Type B pancreatic cell (in vitro differentiated cells): ENCODE data around the gene ITPRID1. TPM values are rescaled to one million over a fixed set of nuclear protein-coding genes. Genes with fewer than 3 reads are reported as not detected.

ENCODE experiments used
- DNase-seq: peaks from one replicate; pipeline ENCODE4 v3.0.0; 2021; ENCODE audit warnings: mixed read lengths; ENCODE audit not compliant: unreplicated experiment; ENCODE audit errors: extremely low spot score
- H3K27ac Mint-ChIP-seq: 2 replicates; pipeline ENCODE4 v1.8.0; 2021; ENCODE audit warnings: mild to moderate bottlenecking, mixed read lengths
- H3K27me3 Mint-ChIP-seq: 2 replicates; pipeline ENCODE4 v1.8.0; 2021; ENCODE audit warnings: mixed read lengths
- H3K36me3 Mint-ChIP-seq: 2 replicates; pipeline ENCODE4 v1.8.0; 2021; ENCODE audit warnings: mixed read lengths
- H3K4me1 Mint-ChIP-seq: one replicate; pipeline ENCODE4 v1.8.0; 2021; ENCODE audit warnings: mixed read lengths; ENCODE audit not compliant: unreplicated experiment
- H3K4me3 Mint-ChIP-seq: 2 replicates; pipeline ENCODE4 v1.8.0; 2021; ENCODE audit warnings: mild to moderate bottlenecking, mixed read lengths
- H3K9me3 Mint-ChIP-seq: 2 replicates; pipeline ENCODE4 v1.8.0; 2021; ENCODE audit warnings: mixed read lengths
- CTCF ChIP-seq: fragments of 200-600 bp; sonication (generic); conservative IDR thresholded peaks from 2 replicates; pipeline ENCODE4 v1.5.0; 2021; ENCODE audit warnings: antibody characterized with exemption, mild to moderate bottlenecking
- total RNA-seq: library from RNA; stranded (reverse); gene quantifications from 2 replicates; pipeline ENCODE4 v1.2.1, GENCODE V29; 2021; ENCODE audit warnings: low replicate concordance

Gene ITPRID1
- total RNA-seq, 1 donor from 2014 or later = 0.14 TPM

- Mint-ChIP-seq H3K9me3 (no peaks in the 10 kb centered on the region), H3K4me3 (no peak overlapping the region), H3K27me3 (peaks cover 21% of the 10 kb centered on the region), H3K27ac (no peak overlapping the region), H3K4me1 (peaks cover 4% of the 10 kb centered on the region), H3K36me3 (no peaks in the 10 kb centered on the region)
- no peak for TF ChIP-seq CTCF
- no peak for DNase-seq
Measured at GRCh38 chr7:31562002-31562401, 48.1 kb downstream of the ITPRID1 start.

- H3K4me1 Mint-ChIP-seq = peaks cover 4% of the 10 kb centered on the region
- no peaks in the 10 kb centered on the region for H3K9me3 Mint-ChIP-seq
Measured at GRCh38 chr7:31563522-31563921, 49.6 kb downstream of the ITPRID1 start.

GRCh38 chr7:31563951-31564350 is 50.1 kb downstream of the ITPRID1 start:
- H3K4me1 Mint-ChIP-seq = peaks cover 4% of the 10 kb centered on the region
- H3K9me3 Mint-ChIP-seq = no peaks in the 10 kb centered on the region
- TF ChIP-seq CTCF = no peak
- no peak overlapping the region for H3K4me3 Mint-ChIP-seq
- DNase-seq = no peak
- no peaks in the 10 kb centered on the region for H3K36me3 Mint-ChIP-seq
- H3K27me3 Mint-ChIP-seq = peaks cover 25% of the 10 kb centered on the region
- H3K27ac Mint-ChIP-seq = no peak overlapping the region

More at GRCh38 chr7:31563522-31563921, 49.6 kb downstream of the ITPRID1 start:
- no peak overlapping the region for H3K27ac Mint-ChIP-seq
- no peak for DNase-seq
- no peak overlapping the region for H3K4me3 Mint-ChIP-seq
- H3K36me3 Mint-ChIP-seq = no peaks in the 10 kb centered on the region
- H3K27me3 Mint-ChIP-seq = peaks cover 23% of the 10 kb centered on the region
- no peak for TF ChIP-seq CTCF

GRCh38 chr7:31564661-31565060 is 50.8 kb downstream of the ITPRID1 start:
- no peak overlapping the region for H3K27ac Mint-ChIP-seq
- DNase-seq = no peak
- H3K4me3 Mint-ChIP-seq = no peak overlapping the region
- peaks cover 4% of the 10 kb centered on the region for H3K4me1 Mint-ChIP-seq
- H3K9me3 Mint-ChIP-seq = no peaks in the 10 kb centered on the region
- TF ChIP-seq CTCF = no peak
- H3K27me3 Mint-ChIP-seq = peaks cover 25% of the 10 kb centered on the region
- H3K36me3 Mint-ChIP-seq = no peaks in the 10 kb centered on the region

GRCh38 chr7:31569528-31569927 is 55.6 kb downstream of the ITPRID1 start:
- H3K36me3 Mint-ChIP-seq = no peaks in the 10 kb centered on the region
- no peak for DNase-seq
- no peaks in the 10 kb centered on the region for H3K4me1 Mint-ChIP-seq
- TF ChIP-seq CTCF = no peak
- no peak overlapping the region for H3K4me3 Mint-ChIP-seq
- no peaks in the 10 kb centered on the region for H3K9me3 Mint-ChIP-seq
- no peak overlapping the region for H3K27ac Mint-ChIP-seq
- peaks cover 5% of the 10 kb centered on the region for H3K27me3 Mint-ChIP-seq

- no peaks in the 10 kb centered on the region for H3K27me3 Mint-ChIP-seq
- H3K4me1 Mint-ChIP-seq = no peaks in the 10 kb centered on the region
- no peak overlapping the region for H3K27ac Mint-ChIP-seq
- H3K36me3 Mint-ChIP-seq = no peaks in the 10 kb centered on the region
- no peak for DNase-seq
- TF ChIP-seq CTCF = no peak
- H3K4me3 Mint-ChIP-seq = no peak overlapping the region
- H3K9me3 Mint-ChIP-seq = no peaks in the 10 kb centered on the region
Measured at GRCh38 chr7:31583526-31583925, 69.6 kb downstream of the ITPRID1 start.
